IPS-18c (cell line): ENCODE data around the gene CEP89.
A peak's percentile ranks its signal among the peaks of the same experiment; 100 is the strongest.
"Not testable (repeated sequence)": the region's sequence is repeated elsewhere in the genome, so short reads cannot be mapped to it uniquely, and the experiment has no call there.

Source experiments
- H3K4me3 ChIP-seq: 2 replicates; pipeline ENCODE4 v1.7.0; 2013; ENCODE audit warnings: low read depth, mild to moderate bottlenecking, low read length, moderate library complexity; ENCODE audit not compliant: insufficient read depth
- H3K9me3 ChIP-seq: one replicate; pipeline ENCODE4 v1.6.1; 2013; ENCODE audit warnings: mild to moderate bottlenecking, low read length, moderate library complexity; ENCODE audit not compliant: control insufficient read depth, insufficient read depth

CEP89 gene

GRCh38 chr19:32971715-32972540 lies at the start of gene CEP89, which contains the start of gene FAAP24:
Gene CEP89 (minus strand): TSS chr19:32971958. CDS start chr19:32971874, 84 bp downstream.
Gene FAAP24 (plus strand): TSS chr19:32972242. CDS start chr19:32973197, 955 bp downstream.
- peaks cover 2% of the 10 kb centered on the region for H3K9me3 ChIP-seq
- peak within 1 kb of the TSS; percentile 84 for H3K4me3 ChIP-seq

- not testable (repeated sequence) for H3K9me3 ChIP-seq, H3K4me3 ChIP-seq
These were observed 39.1 kb upstream of the CEP89 start for GRCh38 chr19:33010891-33011290.

GRCh38 chr19:33008738-33009137 lies 37.0 kb upstream of the CEP89 start:
- H3K9me3 ChIP-seq: no peaks in the 10 kb centered on the region
- H3K4me3 ChIP-seq: no peak overlapping the region

- H3K4me3 ChIP-seq: no peak overlapping the region
- no peaks in the 10 kb centered on the region for H3K9me3 ChIP-seq
These were observed 33.7 kb upstream of the CEP89 start for GRCh38 chr19:33005440-33005839.

GRCh38 chr19:33003424-33004024 lies 31.8 kb upstream of the CEP89 start:
- not testable (repeated sequence) for H3K9me3 ChIP-seq

GRCh38 chr19:33002126-33002865 lies 30.5 kb upstream of the CEP89 start:
- H3K9me3 ChIP-seq, H3K4me3 ChIP-seq: not testable (repeated sequence)

More at GRCh38 chr19:33003424-33004024, 31.8 kb upstream of the CEP89 start:
- H3K4me3 ChIP-seq: not testable (repeated sequence)

GRCh38 chr19:33000910-33001309 lies 29.2 kb upstream of the CEP89 start:
- no peak overlapping the region for H3K4me3 ChIP-seq
- no peaks in the 10 kb centered on the region for H3K9me3 ChIP-seq

GRCh38 chr19:33000510-33000909 lies 28.8 kb upstream of the CEP89 start:
- Histone ChIP-seq H3K9me3 (no peaks in the 10 kb centered on the region), H3K4me3 (no peak overlapping the region)

- no peaks in the 10 kb centered on the region for H3K9me3 ChIP-seq
These were observed 27.0 kb upstream of the CEP89 start for GRCh38 chr19:32998722-32999121.

GRCh38 chr19:32997716-32998355 lies 26.1 kb upstream of the CEP89 start:
- Histone ChIP-seq H3K4me3 (no peak overlapping the region), H3K9me3 (no peaks in the 10 kb centered on the region)

More at GRCh38 chr19:32998722-32999121, 27.0 kb upstream of the CEP89 start:
- H3K4me3 ChIP-seq: no peak overlapping the region

- H3K9me3 ChIP-seq, H3K4me3 ChIP-seq: not testable (repeated sequence)
These were observed 25.3 kb upstream of the CEP89 start for GRCh38 chr19:32997061-32997464.

- not testable (repeated sequence) for H3K9me3 ChIP-seq, H3K4me3 ChIP-seq
These were observed 24.2 kb upstream of the CEP89 start for GRCh38 chr19:32995966-32996365.

- no peak overlapping the region for H3K4me3 ChIP-seq
- H3K9me3 ChIP-seq: no peaks in the 10 kb centered on the region
These were observed 17.0 kb upstream of the CEP89 start for GRCh38 chr19:32988724-32989123.

- H3K4me3 ChIP-seq: not testable (repeated sequence)
These were observed 16.5 kb upstream of the CEP89 start for GRCh38 chr19:32988254-32988653.

GRCh38 chr19:32982488-32982887 lies 10.7 kb upstream of the CEP89 start:
- H3K4me3 ChIP-seq, H3K9me3 ChIP-seq: not testable (repeated sequence)

More at GRCh38 chr19:32988254-32988653, 16.5 kb upstream of the CEP89 start:
- H3K9me3 ChIP-seq: not testable (repeated sequence)

- H3K9me3 ChIP-seq, H3K4me3 ChIP-seq: not testable (repeated sequence)
These were observed 8.0 kb upstream of the CEP89 start for GRCh38 chr19:32979807-32980206.

- not testable (repeated sequence) for H3K4me3 ChIP-seq
These were observed 6.1 kb upstream of the CEP89 start for GRCh38 chr19:32977813-32978212.

More at GRCh38 chr19:32977813-32978212, 6.1 kb upstream of the CEP89 start:
- H3K9me3 ChIP-seq: not testable (repeated sequence)
